Right lobe of liver (tissue), 6 donors: ENCODE results near the gene PTGES3L. TPM values are rescaled to one million over a fixed set of nuclear protein-coding genes. Genes with fewer than 3 reads are reported as not detected.
A peak's percentile ranks its signal among the peaks of the same experiment; 100 is the strongest.
"Not testable (repeated sequence)": the region's sequence is repeated elsewhere in the genome, so short reads cannot be mapped to it uniquely, and the experiment has no call there.

Source experiments
- ATAC-seq, 4 donors: fragments of 200-7000 bp; cut with Tn5 transposase; one replicate each; pipeline ENCODE4 v1.9.1; 2020; ENCODE audit warnings: mild to moderate bottlenecking in 4 of 4, moderate library complexity in 4 of 4
- DNase-seq, 3 donors: peaks; one replicate each; pipeline ENCODE4 v3.0.0-alpha.2; 2020
- H3K27ac ChIP-seq, 3 donors: fragments of 200-600 bp; one replicate each; pipeline ENCODE4 v1.8.0; 2022
- H3K27me3 ChIP-seq, 2 donors: fragments of 200-600 bp; one replicate each; pipeline ENCODE4 v1.8.0; 2022
- H3K36me3 ChIP-seq, 4 donors: fragments of 200-600 bp; sonication (generic) in 1 of 4; one replicate each; pipeline versions ENCODE4 v1.5.1 to v1.8.0; 2017 to 2022; ENCODE audit warnings: control low read depth in 1 of 4
- H3K4me1 ChIP-seq, 4 donors: fragments of 200-600 bp; sonication (generic) in 1 of 4; one replicate each; pipeline versions ENCODE4 v1.5.1 to v1.8.0; 2017 to 2022; ENCODE audit warnings: control low read depth in 1 of 4
- H3K4me3 ChIP-seq, 3 donors: fragments of 200-600 bp; one replicate each; pipeline ENCODE4 v1.8.0; 2022
- H3K9me3 ChIP-seq, 4 donors: fragments of 200-600 bp; sonication (generic) in 1 of 4; one replicate each; pipeline versions ENCODE4 v1.5.1 to v1.8.0; 2017 to 2022; ENCODE audit warnings: control low read depth in 1 of 4
- CTCF ChIP-seq, 4 donors: fragments of 200-600 bp in 3 of 4; fragments of 450-650 bp in 1 of 4; IDR thresholded peaks; one replicate each; pipeline versions ENCODE4 v1.5.1 to v1.8.0; 2016 to 2022; ENCODE audit warnings: antibody characterized with exemption in 4 of 4, mild to moderate bottlenecking in 2 of 4
- POLR2A ChIP-seq: fragments of 450-650 bp; IDR thresholded peaks from one replicate; pipeline ENCODE4 v1.6.1; 2017; ENCODE audit warnings: antibody characterized with exemption, mild to moderate bottlenecking
- WGBS: methylation state at CpG from one replicate; pipeline ENCODE4 v1.1.6; 2018; ENCODE audit warnings: low coverage, low lambda C conversion rate; ENCODE audit not compliant: insufficient coverage; ENCODE audit errors: missing lambda C conversion rate; 5-methylcytosine and 5-hydroxymethylcytosine counted together
- intact Hi-C, 2 donors: fragments of 100-400 bp; cut with DNase I; formaldehyde crosslinking; loops; one replicate each; pipeline versions ENCODE4 v1.11.2 to v1.14.1; 2022
- total RNA-seq, 6 experiments: library from RNA; depleted of rRNA in 2 of 6; stranded (reverse); fragments of >200 nt in 2 of 6; fragmentation: NEBNext Ultra II Directional in 3 of 6; extraction: Animal tissue kit (Norgen Biotek cat#: 25700) in 3 of 6; gene quantifications; one replicate each; pipeline versions ENCODE4 v1.1.0 to v1.2.4, GENCODE V29; 2016 to 2023
- donor health status: DM: no; HTN: yes; CAD: no.
- donor health status: DM: no; HTN: no; CAD: no.
- donor health status: DM: no; HTN: no; CAD: no.
- donor health status: DM: no; HTN: yes; CAD: no.
- donor health status: DM: no; HTN: yes; CAD: no.

Gene PTGES3L
- total RNA-seq, 6 experiments from 2014 or later = not detected

DNA sequence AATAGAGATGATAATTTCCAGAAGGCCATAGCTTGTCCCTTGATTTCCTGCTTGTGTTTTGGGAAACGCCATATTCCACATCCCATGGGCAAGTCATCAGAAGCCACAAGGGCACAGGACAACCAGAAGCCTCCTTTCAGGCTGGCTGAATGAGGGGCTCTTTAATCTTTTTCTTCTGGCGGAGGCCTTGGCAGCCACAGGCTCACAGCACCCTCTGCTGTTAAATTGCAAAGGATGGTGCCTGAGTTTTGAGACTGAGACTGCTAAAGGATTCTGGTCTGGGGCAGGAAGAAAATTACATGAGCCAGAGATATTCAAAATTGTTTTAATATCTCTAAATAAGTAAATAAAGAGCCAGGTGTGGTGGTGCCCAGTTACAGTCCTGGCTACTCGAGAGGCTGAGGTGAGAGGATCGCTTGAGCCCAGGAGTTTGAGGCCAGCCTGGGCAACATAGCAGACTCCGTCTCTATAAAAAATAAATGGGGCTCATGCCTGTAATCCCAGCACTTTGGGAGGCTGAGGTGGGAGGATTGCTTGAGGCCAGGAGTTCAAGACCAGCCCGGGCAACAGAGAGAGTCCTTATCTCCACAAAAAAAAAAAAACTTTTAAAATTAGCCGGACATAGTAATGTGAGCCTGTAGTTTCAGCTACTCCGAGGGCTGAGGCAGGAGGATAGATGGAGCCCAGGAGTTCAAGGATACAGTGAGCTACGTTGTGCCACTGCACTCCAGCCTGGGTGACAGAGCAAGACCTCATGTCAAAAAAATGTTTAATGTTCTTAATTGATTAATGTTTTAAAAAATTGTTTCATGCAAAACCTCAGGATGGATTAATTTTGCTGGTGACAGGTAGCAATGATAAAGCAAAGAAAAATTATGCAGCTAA is 41.9 kb downstream of the PTGES3L start:
- H3K4me3 ChIP-seq = no peak overlapping the region
- no peak overlapping the region for H3K27ac ChIP-seq
- H3K4me1 ChIP-seq = no peaks in the 10 kb centered on the region
- H3K27me3 ChIP-seq = no peaks in the 10 kb centered on the region
- ATAC-seq (peak; percentile 81 to 90 (median 84)), DNase-seq (peak in 1 of 3 donors; percentile 23)
- no peaks in the 10 kb centered on the region for H3K36me3 ChIP-seq
- H3K9me3 ChIP-seq = no peaks in the 10 kb centered on the region
- 34% methylated on average over 9 of the region's 9 CpGs for WGBS
- TF ChIP-seq POLR2A (no peak), CTCF (IDR thresholded peaks at IDR 0.05) (peak; percentile 58 to 75 (median 64))
- intact Hi-C loops = no loop called here

DNA sequence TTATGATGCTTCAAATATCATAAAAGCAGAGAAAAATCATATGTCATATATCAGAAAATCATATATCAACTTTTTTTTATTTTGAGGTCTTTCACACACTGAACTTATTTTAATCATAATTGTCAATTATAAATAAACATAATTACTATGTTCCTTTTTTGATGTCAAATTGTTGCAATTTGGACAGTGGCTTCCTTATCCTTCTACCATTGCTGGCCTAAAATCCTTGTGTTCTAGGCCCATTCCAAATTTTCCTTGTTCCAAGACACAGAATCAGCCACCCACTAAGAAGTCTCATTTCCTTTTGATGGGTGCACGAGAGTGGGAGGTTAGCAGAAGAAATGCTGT is 50.4 kb downstream of the PTGES3L start:
- Histone ChIP-seq H3K36me3 (no peaks in the 10 kb centered on the region), H3K27ac (peak overlapping the region in 1 of 3 donors; percentile 56), H3K9me3 (no peaks in the 10 kb centered on the region), H3K4me3 (no peak overlapping the region), H3K27me3 (no peaks in the 10 kb centered on the region), H3K4me1 (peaks cover 0 to 7% (median 3%) of the 10 kb centered on the region in 4 donors)
- no peak for TF ChIP-seq CTCF (IDR thresholded peaks at IDR 0.05)
- no peak for TF ChIP-seq POLR2A
- intact Hi-C loops = no loop called here
- 100% methylated on average over 1 of the region's 1 CpG for WGBS
- ATAC-seq (no peak), DNase-seq (no peak)

- DNase-seq (no peak), ATAC-seq (peak; percentile 96 to 99 (median 98))
- no peaks in the 10 kb centered on the region for H3K36me3 ChIP-seq
- H3K27me3 ChIP-seq = no peaks in the 10 kb centered on the region
- no peak overlapping the region for H3K4me3 ChIP-seq
- peak overlapping the region in 2 of 3 donors; percentile 44 to 56 for H3K27ac ChIP-seq
- H3K4me1 ChIP-seq = peaks cover 0 to 7% (median 3%) of the 10 kb centered on the region in 4 donors
- H3K9me3 ChIP-seq = no peaks in the 10 kb centered on the region
- intact Hi-C loops = no loop called here
- TF ChIP-seq CTCF (IDR thresholded peaks at IDR 0.05) (peak; percentile 75 to 81 (median 75)), POLR2A (no peak)
- WGBS = 30% methylated on average over 9 of the region's 9 CpGs
These were observed 51.0 kb downstream of the PTGES3L start for GRCh38 chr17:42928714-42929496.

- H3K36me3 ChIP-seq = no peaks in the 10 kb centered on the region
- intact Hi-C loops = no loop called here
- H3K4me1 ChIP-seq = peaks cover 0 to 15% (median 3%) of the 10 kb centered on the region in 4 donors
- TF ChIP-seq CTCF (IDR thresholded peaks at IDR 0.05) (no peak), POLR2A (no peak)
- ATAC-seq = no peak
- 24% methylated on average over 5 of the region's 5 CpGs for WGBS
- no peaks in the 10 kb centered on the region for H3K9me3 ChIP-seq
- H3K4me3 ChIP-seq = no peak overlapping the region
- DNase-seq = no peak
- no peak overlapping the region for H3K27ac ChIP-seq
- H3K27me3 ChIP-seq = no peaks in the 10 kb centered on the region
These were observed 55.0 kb downstream of the PTGES3L start for GRCh38 chr17:42924891-42925290.

DNA sequence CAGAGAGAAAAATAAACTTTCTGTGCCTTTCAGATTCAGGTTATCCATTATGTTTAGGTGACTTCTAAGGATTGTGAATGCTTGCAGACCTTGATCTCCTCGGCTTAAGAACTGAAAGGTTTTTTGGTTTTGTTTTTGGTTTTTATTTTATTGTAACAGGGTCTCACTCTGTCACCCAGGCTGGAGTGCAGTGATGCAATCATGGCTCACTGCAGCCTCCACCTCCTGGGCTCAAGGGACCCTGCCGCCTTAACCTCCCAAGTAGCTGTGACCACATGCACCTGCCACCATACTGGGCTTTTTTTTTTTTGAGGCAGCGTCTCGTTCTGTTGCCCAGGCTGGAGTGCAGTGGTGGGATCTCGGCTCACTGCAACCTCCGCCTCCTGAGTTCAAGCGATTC is 56.4 kb downstream of the PTGES3L start:
- DNase-seq, intact Hi-C loops, ATAC-seq, H3K27ac ChIP-seq, H3K27me3 ChIP-seq, H3K4me3 ChIP-seq, H3K36me3 ChIP-seq, H3K9me3 ChIP-seq: not testable (repeated sequence)
- WGBS = 81% methylated on average over 2 of the region's 7 CpGs
- peaks cover 0 to 25% (median 5%) of the 10 kb centered on the region in 4 donors for H3K4me1 ChIP-seq
